Measurements from ENCODE around the gene NEMP2.
"Not testable (repeated sequence)": the region's sequence is repeated elsewhere in the genome, so short reads cannot be mapped to it uniquely, and the experiment has no call there.

The NEMP2 gene

GRCh38 chr2:190493095-190493494 lies 41.4 kb downstream of the NEMP2 start:
- in situ Hi-C loops (cut with MboI; ENCODE audit: low sequenced_read_pairs): no loop called here

GRCh38 chr2:190490502-190490901 lies 44.0 kb downstream of the NEMP2 start:
- in situ Hi-C loops (cut with MboI; ENCODE audit: low sequenced_read_pairs): no loop called here

GRCh38 chr2:190489475-190489874 lies 45.0 kb downstream of the NEMP2 start:
- in situ Hi-C loops (cut with MboI; ENCODE audit: low sequenced_read_pairs): no loop called here

- in situ Hi-C loops (cut with MboI; ENCODE audit: low sequenced_read_pairs): no loop called here
These were observed 45.8 kb downstream of the NEMP2 start for GRCh38 chr2:190488516-190489233.

- in situ Hi-C loops (cut with MboI; ENCODE audit: low sequenced_read_pairs): no loop called here
These were observed 48.4 kb downstream of the NEMP2 start for GRCh38 chr2:190486037-190486623.

- in situ Hi-C loops (cut with MboI; ENCODE audit: low sequenced_read_pairs): no loop called here
These were observed 52.1 kb downstream of the NEMP2 start for GRCh38 chr2:190482451-190482850.

GRCh38 chr2:190481339-190481738 lies 53.2 kb downstream of the NEMP2 start:
- in situ Hi-C loops (cut with MboI; ENCODE audit: low sequenced_read_pairs): no loop called here

GRCh38 chr2:190478572-190479195 lies 55.8 kb downstream of the NEMP2 start:
- in situ Hi-C loops (cut with MboI; ENCODE audit: low sequenced_read_pairs): no loop called here

GRCh38 chr2:190477661-190478454 lies 56.7 kb downstream of the NEMP2 start:
- in situ Hi-C loops (cut with MboI; ENCODE audit: low sequenced_read_pairs): no loop called here

- in situ Hi-C loops (cut with MboI; ENCODE audit: low sequenced_read_pairs): no loop called here
These were observed 64.2 kb downstream of the NEMP2 start for GRCh38 chr2:190470256-190470826.

GRCh38 chr2:190469771-190470170 lies 64.8 kb downstream of the NEMP2 start:
- in situ Hi-C loops (cut with MboI; ENCODE audit: low sequenced_read_pairs): no loop called here

GRCh38 chr2:190468814-190469569 lies 65.5 kb downstream of the NEMP2 start:
- in situ Hi-C loops (cut with MboI; ENCODE audit: low sequenced_read_pairs): no loop called here

GRCh38 chr2:190468354-190468753 lies 66.2 kb downstream of the NEMP2 start:
- in situ Hi-C loops (cut with MboI; ENCODE audit: low sequenced_read_pairs): not testable (repeated sequence)

GRCh38 chr2:190467575-190468083 lies 66.9 kb downstream of the NEMP2 start:
- in situ Hi-C loops (cut with MboI; ENCODE audit: low sequenced_read_pairs): no loop called here

GRCh38 chr2:190466819-190467446 lies 67.6 kb downstream of the NEMP2 start:
- in situ Hi-C loops (cut with MboI; ENCODE audit: low sequenced_read_pairs): no loop called here

- in situ Hi-C loops (cut with MboI; ENCODE audit: low sequenced_read_pairs): no loop called here
These were observed 69.5 kb downstream of the NEMP2 start for GRCh38 chr2:190465060-190465459.

- in situ Hi-C loops (cut with MboI; ENCODE audit: low sequenced_read_pairs): no loop called here
These were observed 71.9 kb downstream of the NEMP2 start for GRCh38 chr2:190462611-190463010.

- in situ Hi-C loops (cut with MboI; ENCODE audit: low sequenced_read_pairs): no loop called here
These were observed 72.3 kb downstream of the NEMP2 start for GRCh38 chr2:190462181-190462580.

- in situ Hi-C loops (cut with MboI; ENCODE audit: low sequenced_read_pairs): no loop called here
These were observed 74.0 kb downstream of the NEMP2 start for GRCh38 chr2:190460487-190460886.

GRCh38 chr2:190459881-190460280 lies 74.6 kb downstream of the NEMP2 start:
- in situ Hi-C loops (cut with MboI; ENCODE audit: low sequenced_read_pairs): no loop called here
